Motor neuron (in vitro differentiated cells): ENCODE measurements around the gene PARD6B. TPM values are rescaled to one million over a fixed set of nuclear protein-coding genes. Genes with fewer than 3 reads are reported as not detected.
"Not testable (repeated sequence)": the region's sequence is repeated elsewhere in the genome, so short reads cannot be mapped to it uniquely, and the experiment has no call there.

ENCODE experiments used
- ATAC-seq, 8 experiments: fragments of 200-7000 bp; cut with Tn5 transposase; replicated peaks in 6 of 8; 2 replicates each; pipeline ENCODE4 v1.8.0; 2021; ENCODE audit warnings: mild to moderate bottlenecking in 8 of 8, moderate library complexity in 8 of 8
- H3K27ac ChIP-seq, 2 donors: fragments of 250-450 bp; sonication (Bioruptor Pico); 2 replicates each; pipeline ENCODE4 v1.9.0; 2021; ENCODE audit warnings: antibody characterized with exemption in 2 of 2, mild to moderate bottlenecking in 2 of 2, moderate library complexity in 1 of 2
- H3K4me1 ChIP-seq, 2 donors: fragments of 250-450 bp; sonication (Bioruptor Pico); replicated peaks in 1 of 2; 2 replicates each; pipeline ENCODE4 v1.6.1; 2021; ENCODE audit warnings: antibody characterized with exemption in 2 of 2, mild to moderate bottlenecking in 2 of 2, moderate library complexity in 1 of 2
- H3K4me3 ChIP-seq, 5 donors: fragments of 250-450 bp; sonication (Bioruptor Pico); 2 replicates each; pipeline ENCODE4 v1.9.0; 2021; ENCODE audit warnings: antibody characterized with exemption in 5 of 5, mild to moderate bottlenecking in 5 of 5, moderate library complexity in 4 of 5
- WGBS, 10 experiments: fragments of 450-650 bp; shearing (Covaris generic); methylation state at CpG; one replicate each; pipeline ENCODE4 v1.0.0; 2022; 5-methylcytosine and 5-hydroxymethylcytosine counted together
- in situ Hi-C, 9 experiments: fragments of 400-800 bp; cut with MboI; loops; one replicate each; pipeline ENCODE4 v1.15.0; 2021; ENCODE audit warnings: low sequenced_read_pairs in 9 of 9, low pct_unique_long_range_greater_than_20kb in 2 of 9; ENCODE audit not compliant: unreplicated experiment in 9 of 9
- total RNA-seq, 8 experiments: library from RNA; unstranded; fragments of 300-600 nt; gene quantifications; 2 replicates each; pipeline versions ENCODE4 v1.2.3 to v1.2.4, GENCODE V29; 2022

PARD6B gene
- total RNA-seq, 8 experiments from 2014 or later: 1.5 to 12.7 (median 6.6) TPM

DNA sequence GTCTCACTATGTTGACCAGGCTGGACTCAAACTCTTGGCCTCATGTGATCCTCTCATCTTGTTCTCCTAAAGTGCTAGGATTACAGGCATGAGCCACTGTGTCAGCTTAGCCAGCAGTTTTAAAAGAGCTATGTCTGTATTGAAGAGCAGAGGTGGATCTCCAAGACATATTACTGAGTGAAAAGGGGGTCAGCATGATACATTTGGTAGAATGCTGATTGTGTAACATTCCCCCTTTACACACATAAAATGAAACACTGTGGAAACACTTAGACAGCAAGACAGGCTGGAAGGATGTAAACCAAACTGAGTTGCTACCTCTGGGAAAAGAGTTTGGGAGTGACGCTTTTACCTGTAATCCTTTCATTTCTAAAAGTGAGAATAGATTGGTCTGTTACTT is 38.4 kb upstream of the PARD6B start:
- 91 to 100% (median 100%) methylated on average over 1 of the region's 1 CpG; no CpG with 5 or more reads in 5 of the 10 experiments for WGBS, 10 experiments
- H3K27ac ChIP-seq: no peak overlapping the region
- ATAC-seq: no peak
- no peak overlapping the region for H3K4me3 ChIP-seq
- in situ Hi-C loops: no loop called here
- H3K4me1 ChIP-seq: peaks cover 27 to 42% of the 10 kb centered on the region in 2 donors

DNA sequence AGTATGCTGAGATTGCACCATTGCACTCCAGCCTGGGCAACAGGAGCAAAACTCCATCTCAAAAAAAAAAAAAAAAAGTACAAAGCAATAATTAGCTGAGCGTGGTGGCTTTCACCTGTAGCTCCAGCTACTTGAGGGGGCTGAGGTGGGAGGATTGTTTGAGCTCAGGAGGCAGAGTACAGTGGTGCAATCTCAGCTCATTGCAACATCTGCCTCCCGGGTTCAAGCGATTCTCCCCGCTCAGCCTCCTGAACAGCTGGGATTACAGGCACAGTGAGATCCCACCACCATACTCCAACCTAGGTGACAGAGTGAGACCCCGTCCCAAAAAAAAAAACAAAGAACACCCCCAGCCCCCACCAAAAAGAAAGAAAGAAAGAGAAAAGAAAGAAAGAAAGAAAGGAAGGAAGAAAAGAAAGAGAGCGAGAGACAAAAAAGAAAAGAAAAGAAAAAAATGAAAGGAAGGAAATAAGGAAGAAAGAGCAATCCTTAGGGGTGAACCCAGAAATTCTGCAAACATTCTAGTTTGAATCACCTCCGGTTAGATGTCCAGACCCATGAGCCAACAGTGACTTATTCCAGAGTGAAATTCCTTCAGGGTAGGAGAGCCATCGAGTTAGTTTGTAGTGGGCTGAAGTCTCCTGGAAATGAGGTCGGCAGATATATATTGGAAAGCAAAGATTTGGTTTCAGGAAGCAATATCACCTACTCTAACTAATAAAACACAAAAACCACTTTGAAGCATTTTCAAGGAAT is 36.8 kb upstream of the PARD6B start:
- in situ Hi-C loops: no loop called here
- Histone ChIP-seq H3K27ac (no peak overlapping the region), H3K4me1 (peaks cover 27 to 42% of the 10 kb centered on the region in 2 donors), H3K4me3 (no peak overlapping the region)
- no peak for ATAC-seq
- whole genome bisulfite sequencing, 10 experiments: 15 to 93% (median 76%) methylated on average over 4 to 8 of the region's 9 CpGs

DNA sequence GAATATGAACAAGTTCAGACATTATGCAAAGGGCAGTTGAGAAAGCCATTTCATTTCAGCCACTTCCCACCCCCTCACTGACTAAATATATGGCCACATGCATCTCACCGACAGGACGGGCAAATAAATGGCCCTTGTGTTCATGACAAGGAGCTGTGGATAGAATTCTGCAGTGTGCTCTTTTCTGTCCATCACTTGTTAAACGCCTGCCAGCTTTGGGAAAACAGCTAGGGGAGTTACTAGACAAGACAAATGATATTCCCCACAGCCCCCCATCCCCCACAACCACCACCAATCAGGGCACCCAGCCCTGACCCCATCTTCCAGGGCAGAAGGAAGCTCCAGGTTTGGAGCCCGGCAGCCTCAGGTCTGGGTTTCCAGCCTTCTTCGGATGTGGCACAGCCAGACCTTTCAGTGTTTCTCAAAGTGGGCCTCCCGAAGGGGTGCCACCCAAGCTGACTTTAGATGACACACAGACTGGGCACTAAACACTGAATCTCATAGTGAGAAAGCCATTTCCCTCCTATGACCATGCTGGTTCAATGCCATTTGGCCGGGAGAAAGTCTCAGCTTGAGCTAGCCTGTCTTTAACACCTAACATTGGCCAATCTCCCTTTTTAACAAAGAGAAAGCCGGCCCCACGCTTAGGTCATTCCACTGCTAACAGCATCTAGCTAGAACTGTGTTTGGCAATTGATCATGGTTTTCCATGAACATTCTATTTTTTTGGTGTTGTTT is 36.1 kb upstream of the PARD6B start:
- 7 to 80% (median 49%) methylated on average over 1 to 7 of the region's 9 CpGs; no CpG with 5 or more reads in 3 of the 10 experiments for WGBS, 10 experiments
- Histone ChIP-seq H3K4me3 (no peak overlapping the region), H3K4me1 (peaks cover 24 to 38% of the 10 kb centered on the region in 2 donors), H3K27ac (no peak overlapping the region)
- in situ Hi-C loops: no loop called here
- no peak for ATAC-seq

DNA sequence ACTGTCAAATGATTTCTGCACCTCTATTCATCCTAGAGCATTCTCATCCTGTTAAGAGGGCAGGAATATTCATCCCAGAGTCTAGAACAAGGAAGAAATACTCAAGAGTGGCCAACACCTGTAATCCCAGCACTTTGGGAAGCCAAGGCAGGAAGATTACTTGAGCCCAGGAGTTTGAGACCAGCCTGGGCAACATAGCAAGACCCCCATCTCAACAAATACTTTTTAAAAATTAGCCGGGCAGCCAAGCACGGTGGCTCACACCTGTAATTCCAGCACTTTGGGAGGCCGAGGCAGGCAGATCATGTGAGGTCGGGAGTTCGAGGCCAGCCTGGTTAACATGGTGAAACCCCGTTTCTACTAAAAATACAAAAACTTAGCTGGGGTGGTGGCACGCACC is 33.1 kb upstream of the PARD6B start:
- in situ Hi-C loops, H3K4me3 ChIP-seq, H3K27ac ChIP-seq, ATAC-seq: not testable (repeated sequence)
- peaks cover 16 to 21% of the 10 kb centered on the region in 2 donors for H3K4me1 ChIP-seq
- WGBS, 10 experiments: 100% methylated on average over 1 to 3 of the region's 7 CpGs; no CpG with 5 or more reads in 7 of the 10 experiments

DNA sequence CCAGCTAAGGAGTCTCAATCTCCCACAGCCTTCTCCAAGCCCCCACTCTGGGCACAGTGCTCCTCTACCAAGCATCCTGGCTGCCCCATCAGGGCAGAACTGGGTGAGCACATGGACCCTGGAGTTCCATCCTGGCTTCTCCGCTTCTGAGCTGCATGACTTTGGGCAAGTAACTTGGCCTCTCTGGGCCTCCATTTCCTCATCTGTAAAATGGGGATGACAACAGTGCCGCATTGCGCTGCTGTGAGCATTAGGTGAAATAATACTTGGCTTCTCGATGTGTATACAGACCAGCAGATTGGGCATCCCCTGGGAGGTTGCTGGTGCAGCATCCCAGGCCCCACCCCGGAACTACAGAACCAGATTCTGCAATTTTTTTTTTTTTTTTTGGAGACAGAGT is 31.7 kb upstream of the PARD6B start:
- peaks cover 13 to 16% of the 10 kb centered on the region in 2 donors for H3K4me1 ChIP-seq
- no peak overlapping the region for H3K4me3 ChIP-seq
- WGBS, 10 experiments: 50 to 100% (median 80%) methylated on average over 1 to 4 of the region's 5 CpGs; no CpG with 5 or more reads in 4 of the 10 experiments
- in situ Hi-C loops: no loop called here
- ATAC-seq: no peak
- H3K27ac ChIP-seq: no peak overlapping the region

DNA sequence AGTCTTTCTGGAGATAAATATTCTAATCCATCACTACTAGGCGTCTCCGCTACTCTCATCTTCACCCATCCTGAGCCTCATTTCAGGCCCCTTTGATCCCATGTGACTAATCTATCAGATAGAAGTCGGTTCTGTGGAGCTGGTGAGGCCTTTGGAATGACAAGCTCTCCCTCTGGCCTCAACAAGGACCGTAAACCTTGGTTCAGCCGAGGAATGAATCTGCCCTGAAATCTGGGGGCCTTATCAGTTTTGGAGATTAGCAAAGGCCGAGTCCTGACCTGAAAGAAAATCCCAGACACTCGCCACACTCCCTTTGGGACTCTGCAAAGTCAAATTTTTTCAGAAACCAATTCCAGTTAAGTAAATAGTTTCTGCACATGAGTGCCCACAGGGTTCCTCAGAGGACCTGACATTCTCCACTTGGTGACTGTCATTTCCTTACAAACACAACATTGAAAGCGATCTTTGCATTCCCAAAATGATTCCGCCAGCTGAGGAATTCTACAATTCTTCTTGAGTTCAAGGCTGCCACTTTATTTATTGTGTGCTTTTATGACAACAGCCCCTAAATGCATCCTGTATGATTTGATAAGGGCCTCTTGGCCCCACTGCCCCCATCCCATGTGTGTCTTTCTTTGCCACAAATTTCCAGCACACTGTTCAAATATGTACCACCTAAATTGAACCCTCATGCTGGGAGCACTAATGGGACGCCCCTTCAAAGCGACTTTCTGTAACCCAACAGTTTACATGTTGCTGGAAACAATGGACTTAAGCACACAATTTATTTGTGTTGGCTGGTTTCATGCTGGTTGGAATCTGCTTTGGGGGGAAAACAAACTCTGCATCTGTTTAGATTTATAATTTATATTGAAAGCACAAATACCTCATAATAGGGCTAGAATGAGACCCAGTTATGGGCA is 30.1 kb upstream of the PARD6B start:
- H3K27ac ChIP-seq: no peak overlapping the region
- H3K4me1 ChIP-seq: peaks cover 3 to 7% of the 10 kb centered on the region in 2 donors
- ATAC-seq: peak in 1 of 8 experiments; percentile 37
- H3K4me3 ChIP-seq: no peak overlapping the region
- in situ Hi-C loops: no loop called here
- WGBS, 10 experiments: 54 to 96% (median 80%) methylated on average over 2 to 8 of the region's 11 CpGs; no CpG with 5 or more reads in 1 of the 10 experiments

DNA sequence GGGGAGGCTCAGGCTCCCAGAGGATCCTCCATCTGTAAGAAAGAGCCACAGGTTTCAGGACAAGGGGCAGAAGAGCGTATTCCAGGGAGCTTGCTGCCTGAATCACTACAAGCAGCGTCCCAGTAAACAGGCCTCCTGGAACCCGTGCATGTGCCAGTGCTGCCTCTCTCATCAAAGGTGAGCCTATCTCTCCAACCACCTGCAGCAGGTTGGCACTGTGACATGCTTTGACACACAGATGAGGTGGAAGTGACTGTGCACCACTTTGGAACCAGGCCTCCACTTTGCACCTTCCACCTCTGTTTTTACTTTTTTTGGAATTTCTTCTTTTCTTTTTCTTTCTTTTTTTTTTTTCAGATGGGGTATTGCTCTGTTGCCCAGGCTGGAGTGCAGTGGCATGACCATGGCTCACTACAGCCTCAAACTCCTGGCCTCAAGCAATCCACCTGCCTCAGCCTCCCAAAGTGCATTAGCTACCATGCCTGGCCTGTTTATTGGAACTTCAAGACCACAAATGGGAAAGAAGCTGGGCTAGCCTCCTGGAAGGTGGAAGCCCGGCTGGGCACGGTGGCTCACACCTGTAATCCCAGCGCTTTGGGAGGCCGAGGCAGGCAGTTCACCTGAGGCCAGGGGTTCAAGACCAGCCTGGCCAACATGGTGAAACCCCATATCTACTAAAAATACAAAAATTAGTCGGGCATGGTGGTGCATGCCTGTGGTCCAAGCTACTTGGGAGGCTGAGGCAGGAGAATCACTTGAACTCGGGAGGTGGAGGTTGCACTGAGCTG is 27.5 kb upstream of the PARD6B start:
- H3K27ac ChIP-seq, in situ Hi-C loops, H3K4me1 ChIP-seq, H3K4me3 ChIP-seq, ATAC-seq: not testable (repeated sequence)
- WGBS, 10 experiments: 50 to 100% (median 81%) methylated on average over 1 to 8 of the region's 9 CpGs; no CpG with 5 or more reads in 3 of the 10 experiments

DNA sequence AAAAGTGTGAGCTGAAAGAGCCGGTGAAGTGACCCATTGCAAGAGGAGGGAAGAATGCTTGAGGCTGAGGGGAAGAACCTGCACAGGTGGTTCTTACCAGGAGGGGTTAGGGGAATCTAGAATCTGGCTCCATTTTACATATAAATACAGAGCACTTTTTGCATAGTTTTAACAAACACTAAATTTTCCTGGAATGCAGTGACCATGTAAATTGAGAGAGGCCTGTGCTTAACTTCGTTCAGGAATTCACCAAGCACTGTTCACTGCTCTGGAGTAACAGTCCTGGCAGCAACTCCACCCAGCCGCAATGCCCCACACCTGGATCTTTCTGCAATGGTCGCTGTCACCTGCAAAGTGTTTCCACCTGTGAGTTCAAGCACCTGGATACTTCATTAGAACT is 26.9 kb upstream of the PARD6B start:
- Histone ChIP-seq H3K27ac (no peak overlapping the region), H3K4me1 (peaks cover 5 to 7% of the 10 kb centered on the region in 2 donors), H3K4me3 (no peak overlapping the region)
- in situ Hi-C loops: no loop called here
- 20 to 79% (median 57%) methylated on average over 1 to 4 of the region's 4 CpGs; no CpG with 5 or more reads in 2 of the 10 experiments for WGBS, 10 experiments
- peak in 1 of 8 experiments; percentile 15 for ATAC-seq

DNA sequence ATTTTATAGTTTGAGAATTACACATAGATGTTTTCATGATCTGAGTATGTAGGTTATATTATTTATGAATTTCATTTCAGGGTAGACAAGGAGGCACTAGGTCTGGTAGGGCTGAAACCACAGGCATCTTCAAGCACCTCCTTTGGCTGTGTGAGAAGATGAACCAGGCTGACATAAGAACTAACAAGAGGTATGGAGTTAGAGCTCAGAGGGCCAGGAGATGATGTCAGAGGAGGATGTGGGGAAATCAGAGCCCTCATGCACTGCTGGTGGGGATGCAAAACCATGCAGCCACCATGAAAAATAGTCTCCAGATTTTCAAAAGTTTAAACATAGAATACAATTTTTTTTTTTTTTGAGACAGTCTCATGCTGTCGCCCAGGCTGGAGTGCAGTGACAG is 26.4 kb upstream of the PARD6B start:
- H3K4me3 ChIP-seq: no peak overlapping the region
- peaks cover 5 to 7% of the 10 kb centered on the region in 2 donors for H3K4me1 ChIP-seq
- WGBS, 10 experiments: 83 to 100% (median 83%) methylated on average over 1 of the region's 1 CpG; no CpG with 5 or more reads in 7 of the 10 experiments
- in situ Hi-C loops: no loop called here
- no peak for ATAC-seq
- no peak overlapping the region for H3K27ac ChIP-seq

DNA sequence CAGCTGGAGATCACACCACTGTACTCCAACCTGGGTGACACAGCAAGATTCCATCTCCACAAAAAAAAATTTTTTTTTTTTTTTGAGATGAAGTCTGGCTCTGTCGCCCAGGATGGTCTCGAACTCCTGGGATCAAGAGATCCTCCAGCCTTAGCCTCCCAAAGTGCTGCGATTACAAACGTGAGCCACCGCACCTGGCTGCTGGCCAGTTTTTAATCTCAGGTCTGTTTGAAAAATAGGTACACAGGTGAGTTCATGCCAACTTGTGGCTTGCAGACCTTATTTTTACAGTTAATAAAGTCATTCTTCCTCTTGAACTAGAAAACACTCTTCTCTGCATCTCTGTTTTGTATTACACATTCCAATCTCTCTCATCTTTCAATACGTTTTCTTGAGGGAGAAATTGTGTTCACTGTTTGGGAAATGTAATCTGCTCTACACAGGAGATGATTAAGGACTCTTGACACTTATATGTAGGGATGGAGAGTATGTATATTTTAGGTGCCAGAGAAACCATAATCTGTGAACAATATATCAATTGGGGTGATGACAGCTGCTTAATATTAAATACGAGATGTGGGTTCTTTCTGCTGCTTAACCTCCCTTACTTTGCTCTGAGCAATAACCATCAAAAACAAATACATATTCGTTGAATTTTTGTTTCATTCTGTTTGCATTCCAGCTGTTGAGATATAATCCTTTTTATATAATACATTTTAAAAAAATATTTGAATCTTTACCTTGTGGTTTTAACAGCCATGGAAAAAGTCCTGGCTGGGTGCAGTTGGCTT is 22.3 kb upstream of the PARD6B start:
- peaks cover 0 to 3% of the 10 kb centered on the region in 2 donors for H3K4me1 ChIP-seq
- 0 to 93% (median 81%) methylated on average over 1 to 8 of the region's 8 CpGs for whole genome bisulfite sequencing, 10 experiments
- H3K27ac ChIP-seq: no peak overlapping the region
- in situ Hi-C loops: no loop called here
- H3K4me3 ChIP-seq: no peak overlapping the region
- ATAC-seq: peak in 3 of 8 experiments; percentile 44 to 89 (median 61)

DNA sequence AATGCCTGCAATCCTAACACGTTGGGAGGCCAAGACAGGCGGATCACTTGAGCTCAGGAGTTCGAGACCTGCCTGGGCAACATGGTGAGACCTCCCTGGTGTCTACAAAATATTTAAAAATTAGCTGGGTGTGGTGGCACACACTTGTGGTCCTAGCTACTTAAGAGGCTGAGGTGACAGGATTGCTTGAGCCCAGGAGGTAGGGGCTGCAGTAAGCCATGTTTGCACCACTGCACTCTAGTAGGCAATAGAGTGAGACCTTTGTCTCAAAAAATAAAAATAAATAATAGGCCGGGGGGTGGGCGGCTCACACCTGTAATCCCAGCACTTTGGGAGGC is 21.8 kb upstream of the PARD6B start:
- H3K27ac ChIP-seq: no peak overlapping the region
- no peak overlapping the region for H3K4me3 ChIP-seq
- H3K4me1 ChIP-seq: peaks cover 0 to 3% of the 10 kb centered on the region in 2 donors
- 0 to 100% (median 65%) methylated on average over 1 to 5 of the region's 5 CpGs for WGBS, 10 experiments
- ATAC-seq: no peak
- in situ Hi-C loops: no loop called here
